HepG2 (cell line): ENCODE results near the gene ACTR3. TPM values are rescaled to one million over a fixed set of nuclear protein-coding genes. Genes with fewer than 3 reads are reported as not detected.
A peak's percentile ranks its signal among the peaks of the same experiment; 100 is the strongest.

Experiments used
- CENPX ChIP-seq: sonication (generic); formaldehyde crosslinking; IDR thresholded peaks from 2 replicates; pipeline ENCODE4 v1.9.0; 2021; ENCODE audit warnings: mild to moderate bottlenecking, missing genetic modification reagents, moderate library complexity
- DNMT1 ChIP-seq: sonication (generic); formaldehyde crosslinking; IDR thresholded peaks from 2 replicates; pipeline ENCODE4 v1.5.1; 2020; ENCODE audit warnings: mild to moderate bottlenecking, missing genetic modification reagents
- HOXA3 ChIP-seq: sonication (generic); formaldehyde crosslinking; IDR thresholded peaks from 2 replicates; pipeline ENCODE4 v1.5.0; 2020; ENCODE audit warnings: missing genetic modification reagents
- KAT7 ChIP-seq: IDR thresholded peaks from 2 replicates; pipeline ENCODE4 v1.6.1; 2018; ENCODE audit warnings: borderline replicate concordance, missing compliant biosample characterization
- KDM3A ChIP-seq: IDR thresholded peaks from 2 replicates; pipeline ENCODE4 v1.6.1; 2018; ENCODE audit warnings: low read depth, missing compliant biosample characterization
- MBD4 ChIP-seq: IDR thresholded peaks from 2 replicates; pipeline ENCODE4 v1.6.1; 2012; ENCODE audit warnings: low read length, inconsistent platforms, borderline replicate concordance
- POLR2AphosphoS2 ChIP-seq: IDR thresholded peaks from 2 replicates; pipeline ENCODE4 v1.6.1; 2011; ENCODE audit warnings: low read depth, low read length, improper control_type of control experiment
- RAD51 ChIP-seq: fragments of 450-650 bp; IDR thresholded peaks from 2 replicates; pipeline ENCODE4 v1.6.1; 2016; ENCODE audit warnings: borderline replicate concordance
- RARA ChIP-seq: IDR thresholded peaks from 2 replicates; pipeline ENCODE4 v1.6.1; 2016; ENCODE audit warnings: missing genetic modification reagents, missing compliant biosample characterization
- RXRB ChIP-seq: IDR thresholded peaks from 2 replicates; pipeline ENCODE4 v1.6.1; 2016; ENCODE audit warnings: borderline replicate concordance, missing genetic modification reagents, missing compliant biosample characterization
- SIN3A ChIP-seq: IDR thresholded peaks from 2 replicates; pipeline ENCODE4 v1.6.1; 2011; ENCODE audit warnings: low read depth, mild to moderate bottlenecking, control low read depth, low read length, borderline replicate concordance
- SP140L ChIP-seq: sonication (generic); formaldehyde crosslinking; IDR thresholded peaks from 2 replicates; pipeline ENCODE4 v1.4.0; 2020; ENCODE audit warnings: missing genetic modification reagents, borderline replicate concordance
- TP53 ChIP-seq: sonication (generic); formaldehyde crosslinking; conservative IDR thresholded peaks from 2 replicates; pipeline ENCODE4 v1.4.0; 2020; ENCODE audit warnings: missing genetic modification reagents
- ZBTB1 ChIP-seq: sonication (generic); formaldehyde crosslinking; IDR thresholded peaks from 2 replicates; pipeline ENCODE4 v1.4.0; 2020; ENCODE audit warnings: missing genetic modification reagents, borderline replicate concordance
- ZNF24 ChIP-seq: fragments of 450-650 bp; IDR thresholded peaks from 2 replicates; pipeline ENCODE4 v1.6.1; 2017; ENCODE audit warnings: antibody characterized with exemption, mild to moderate bottlenecking
- ZNF317 ChIP-seq: sonication (generic); formaldehyde crosslinking; IDR thresholded peaks from 2 replicates; pipeline ENCODE4 v1.5.0; 2020; ENCODE audit warnings: mild to moderate bottlenecking, missing genetic modification reagents
- ZNF329 ChIP-seq: sonication (generic); formaldehyde crosslinking; IDR thresholded peaks from 2 replicates; pipeline ENCODE4 v1.9.0; 2021; ENCODE audit warnings: low read depth, mild to moderate bottlenecking, missing genetic modification reagents
- ZNF605 ChIP-seq: sonication (generic); formaldehyde crosslinking; IDR thresholded peaks from 2 replicates; pipeline ENCODE4 v1.8.0; 2022; ENCODE audit warnings: mild to moderate bottlenecking, missing genetic modification reagents
- ZNF75D ChIP-seq: sonication (generic); formaldehyde crosslinking; IDR thresholded peaks from 2 replicates; pipeline ENCODE4 v1.8.1; 2023; ENCODE audit warnings: missing genetic modification reagents, mild to moderate bottlenecking, borderline replicate concordance
- ZNF772 ChIP-seq: sonication (generic); formaldehyde crosslinking; IDR thresholded peaks from 2 replicates; pipeline ENCODE4 v1.5.0; 2020; ENCODE audit warnings: mild to moderate bottlenecking, missing genetic modification reagents
- ZNF780A ChIP-seq: sonication (generic); formaldehyde crosslinking; IDR thresholded peaks from 2 replicates; pipeline ENCODE4 v1.8.0; 2022; ENCODE audit warnings: mild to moderate bottlenecking, missing genetic modification reagents, moderate library complexity
- polyA plus RNA-seq, 8 experiments: library from polyadenylated mRNA; depleted of rRNA in 3 of 8; stranded (reverse) in 7 of 8; unstranded in 1 of 8; fragments of >200 nt; fragmentation: Illumina TruSeq in 4 of 8; extraction: Trizol in 4 of 8; gene quantifications; 2 replicates each; pipeline versions ENCODE4 v1.2.1 to v1.2.3, GENCODE V29; 2011 to 2016; ENCODE audit warnings: low read depth in 4 of 8, missing spikeins in 1 of 8, mixed read lengths in 1 of 8; ENCODE audit not compliant: insufficient read depth in 1 of 8
- total RNA-seq, 5 experiments: library from RNA; depleted of rRNA; stranded (reverse); fragments of >200 nt; fragmentation: Illumina TruSeq; extraction: Trizol; gene quantifications; 2 replicates each; pipeline ENCODE4 v1.2.3, GENCODE V29; 2016; ENCODE audit warnings: low read depth in 1 of 5
- TF ChIP-seq, protein P1 (sequence below): sonication (generic); formaldehyde crosslinking; IDR thresholded peaks from 2 replicates; pipeline ENCODE4 v1.4.0; 2020; ENCODE audit warnings: mild to moderate bottlenecking, low read depth, missing genetic modification reagents
- TF ChIP-seq, protein P2 (sequence below): sonication (generic); formaldehyde crosslinking; IDR thresholded peaks from 2 replicates; pipeline ENCODE4 v1.4.0; 2020; ENCODE audit warnings: missing genetic modification reagents, mild to moderate bottlenecking, borderline replicate concordance
- TF ChIP-seq, protein P3 (sequence below): fragments of 450-650 bp; IDR thresholded peaks from 2 replicates; pipeline ENCODE4 v1.6.1; 2016
- TF ChIP-seq, protein P4 (sequence below): IDR thresholded peaks from 2 replicates; pipeline ENCODE4 v1.6.1; 2016; ENCODE audit warnings: missing compliant biosample characterization, missing genetic modification reagents, borderline replicate concordance

The ACTR3 gene
- total and polyA plus RNA-seq, 2 of the 13 experiments (the other 11 are each of a cell fraction or from before 2014, with no cell fraction given), result 123 to 225 TPM

DNA sequence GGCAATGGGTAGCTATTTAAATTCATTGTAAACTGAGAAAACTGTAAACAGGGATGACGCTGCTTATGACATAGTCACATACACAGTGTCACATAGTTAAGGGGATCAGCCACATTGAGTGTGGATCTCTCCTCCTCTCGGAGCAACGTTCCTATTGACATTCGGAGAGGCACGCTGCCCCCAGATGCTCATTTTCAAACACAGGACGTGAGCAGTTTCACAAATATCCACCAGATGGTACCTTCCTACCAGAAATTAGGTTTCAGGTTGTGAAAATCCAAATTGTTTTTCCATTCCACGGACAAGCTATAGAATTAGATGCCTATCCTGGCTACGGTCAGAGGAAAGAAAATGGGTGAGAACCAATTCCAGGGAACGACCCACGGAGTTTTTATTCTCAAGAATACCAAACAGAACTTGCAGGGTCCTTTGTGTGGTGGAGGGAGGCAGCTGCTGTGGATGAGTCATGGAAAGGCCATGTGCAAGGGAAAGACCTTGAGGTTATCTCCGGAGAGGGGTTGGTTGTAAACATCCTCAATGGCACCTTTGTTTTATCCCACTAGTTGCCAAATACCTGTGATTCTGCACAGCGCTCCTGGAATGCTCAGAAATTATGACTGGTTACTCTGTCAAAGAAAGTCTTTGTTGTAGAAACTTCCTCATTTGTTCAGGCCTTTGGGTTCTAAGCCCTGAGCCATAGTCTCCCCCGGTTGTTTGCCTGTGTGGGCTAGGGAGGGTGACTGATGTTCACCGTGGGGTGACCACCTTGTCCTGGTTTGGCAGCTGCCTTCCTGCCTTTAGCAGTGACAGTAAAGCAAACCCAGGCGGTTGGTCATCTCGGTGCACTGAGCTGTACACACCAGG, 88.0 kb downstream of the ACTR3 start (continued):
- TF ChIP-seq KDM3A (CRISPR knock-in tag) (peak; percentile 70), ZNF24 (peak; percentile 43; the same call in 1 of the 2 replicates), SP140L (CRISPR knock-in tag) (peak; percentile 63; the same call in 1 of the 2 replicates), ZNF329 (CRISPR knock-in tag) (no peak), TP53 (no peak), DNMT1 (CRISPR knock-in tag) (no peak), CENPX (CRISPR knock-in tag) (no peak), RAD51 (no peak), KAT7 (CRISPR knock-in tag) (no peak; the same call in 1 of the 2 replicates), RARA (CRISPR knock-in tag) (peak; percentile 84), ZNF780A (CRISPR knock-in tag) (peak; percentile 38; the same call in 1 of the 2 replicates), ZBTB1 (CRISPR knock-in tag) (no peak), RXRB (CRISPR knock-in tag) (peak; percentile 86), ZNF605 (CRISPR knock-in tag) (peak; percentile 71; the same call in 1 of the 2 replicates), HOXA3 (CRISPR knock-in tag) (peak; percentile 91), SIN3A (peak; percentile 41; the same call in 1 of the 2 replicates), ZNF75D (CRISPR knock-in tag) (no peak), MBD4 (peak; percentile 65; the same call in 1 of the 2 replicates), POLR2AphosphoS2 (0 out of 2 replicates have a peak, but pooled peaks have one; percentile 69), ZNF772 (peak; percentile 79), ZNF317 (CRISPR knock-in tag) (peak; percentile 34)
- TF ChIP-seq, protein P1, sequence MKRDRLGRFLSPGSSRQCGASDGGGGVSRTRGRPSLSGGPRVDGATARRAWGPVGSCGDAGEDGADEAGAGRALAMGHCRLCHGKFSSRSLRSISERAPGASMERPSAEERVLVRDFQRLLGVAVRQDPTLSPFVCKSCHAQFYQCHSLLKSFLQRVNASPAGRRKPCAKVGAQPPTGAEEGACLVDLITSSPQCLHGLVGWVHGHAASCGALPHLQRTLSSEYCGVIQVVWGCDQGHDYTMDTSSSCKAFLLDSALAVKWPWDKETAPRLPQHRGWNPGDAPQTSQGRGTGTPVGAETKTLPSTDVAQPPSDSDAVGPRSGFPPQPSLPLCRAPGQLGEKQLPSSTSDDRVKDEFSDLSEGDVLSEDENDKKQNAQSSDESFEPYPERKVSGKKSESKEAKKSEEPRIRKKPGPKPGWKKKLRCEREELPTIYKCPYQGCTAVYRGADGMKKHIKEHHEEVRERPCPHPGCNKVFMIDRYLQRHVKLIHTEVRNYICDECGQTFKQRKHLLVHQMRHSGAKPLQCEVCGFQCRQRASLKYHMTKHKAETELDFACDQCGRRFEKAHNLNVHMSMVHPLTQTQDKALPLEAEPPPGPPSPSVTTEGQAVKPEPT, result no peak
- TF ChIP-seq, protein P2, sequence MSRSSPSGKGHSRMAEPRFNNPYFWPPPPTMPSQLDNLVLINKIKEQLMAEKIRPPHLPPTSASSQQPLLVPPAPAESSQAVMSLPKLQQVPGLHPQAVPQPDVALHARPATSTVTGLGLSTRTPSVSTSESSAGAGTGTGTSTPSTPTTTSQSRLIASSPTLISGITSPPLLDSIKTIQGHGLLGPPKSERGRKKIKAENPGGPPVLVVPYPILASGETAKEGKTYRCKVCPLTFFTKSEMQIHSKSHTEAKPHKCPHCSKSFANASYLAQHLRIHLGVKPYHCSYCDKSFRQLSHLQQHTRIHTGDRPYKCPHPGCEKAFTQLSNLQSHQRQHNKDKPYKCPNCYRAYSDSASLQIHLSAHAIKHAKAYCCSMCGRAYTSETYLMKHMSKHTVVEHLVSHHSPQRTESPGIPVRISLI (CRISPR knock-in tag), result peak; percentile 78
- TF ChIP-seq, protein P3, sequence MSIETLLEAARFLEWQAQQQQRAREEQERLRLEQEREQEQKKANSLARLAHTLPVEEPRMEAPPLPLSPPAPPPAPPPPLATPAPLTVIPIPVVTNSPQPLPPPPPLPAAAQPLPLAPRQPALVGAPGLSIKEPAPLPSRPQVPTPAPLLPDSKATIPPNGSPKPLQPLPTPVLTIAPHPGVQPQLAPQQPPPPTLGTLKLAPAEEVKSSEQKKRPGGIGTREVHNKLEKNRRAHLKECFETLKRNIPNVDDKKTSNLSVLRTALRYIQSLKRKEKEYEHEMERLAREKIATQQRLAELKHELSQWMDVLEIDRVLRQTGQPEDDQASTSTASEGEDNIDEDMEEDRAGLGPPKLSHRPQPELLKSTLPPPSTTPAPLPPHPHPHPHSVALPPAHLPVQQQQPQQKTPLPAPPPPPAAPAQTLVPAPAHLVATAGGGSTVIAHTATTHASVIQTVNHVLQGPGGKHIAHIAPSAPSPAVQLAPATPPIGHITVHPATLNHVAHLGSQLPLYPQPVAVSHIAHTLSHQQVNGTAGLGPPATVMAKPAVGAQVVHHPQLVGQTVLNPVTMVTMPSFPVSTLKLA, result peak; percentile 69
- TF ChIP-seq, protein P4, sequence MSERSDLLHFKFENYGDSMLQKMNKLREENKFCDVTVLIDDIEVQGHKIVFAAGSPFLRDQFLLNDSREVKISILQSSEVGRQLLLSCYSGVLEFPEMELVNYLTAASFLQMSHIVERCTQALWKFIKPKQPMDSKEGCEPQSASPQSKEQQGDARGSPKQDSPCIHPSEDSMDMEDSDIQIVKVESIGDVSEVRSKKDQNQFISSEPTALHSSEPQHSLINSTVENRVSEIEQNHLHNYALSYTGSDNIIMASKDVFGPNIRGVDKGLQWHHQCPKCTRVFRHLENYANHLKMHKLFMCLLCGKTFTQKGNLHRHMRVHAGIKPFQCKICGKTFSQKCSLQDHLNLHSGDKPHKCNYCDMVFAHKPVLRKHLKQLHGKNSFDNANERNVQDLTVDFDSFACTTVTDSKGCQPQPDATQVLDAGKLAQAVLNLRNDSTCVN (CRISPR knock-in tag), result peak; percentile 70; the same call in 1 of the 2 replicates
